Stimulated activated CD8-positive, alpha-beta memory T cell treated with anti-CD3 and anti-CD28 coated beads, Interleukin-4, amount 100 ng/mL, for 24 hours (primary cell): Measurements from ENCODE around the gene PPP2R3A.
A peak's percentile ranks its signal among the peaks of the same experiment; 100 is the strongest.
"Not testable (repeated sequence)": the region's sequence is repeated elsewhere in the genome, so short reads cannot be mapped to it uniquely, and the experiment has no call there.

Experiments used
- DNase-seq: peaks from one replicate; pipeline ENCODE4 v3.0.0-alpha.2; 2020; ENCODE audit warnings: low read depth

Gene PPP2R3A, protein sequence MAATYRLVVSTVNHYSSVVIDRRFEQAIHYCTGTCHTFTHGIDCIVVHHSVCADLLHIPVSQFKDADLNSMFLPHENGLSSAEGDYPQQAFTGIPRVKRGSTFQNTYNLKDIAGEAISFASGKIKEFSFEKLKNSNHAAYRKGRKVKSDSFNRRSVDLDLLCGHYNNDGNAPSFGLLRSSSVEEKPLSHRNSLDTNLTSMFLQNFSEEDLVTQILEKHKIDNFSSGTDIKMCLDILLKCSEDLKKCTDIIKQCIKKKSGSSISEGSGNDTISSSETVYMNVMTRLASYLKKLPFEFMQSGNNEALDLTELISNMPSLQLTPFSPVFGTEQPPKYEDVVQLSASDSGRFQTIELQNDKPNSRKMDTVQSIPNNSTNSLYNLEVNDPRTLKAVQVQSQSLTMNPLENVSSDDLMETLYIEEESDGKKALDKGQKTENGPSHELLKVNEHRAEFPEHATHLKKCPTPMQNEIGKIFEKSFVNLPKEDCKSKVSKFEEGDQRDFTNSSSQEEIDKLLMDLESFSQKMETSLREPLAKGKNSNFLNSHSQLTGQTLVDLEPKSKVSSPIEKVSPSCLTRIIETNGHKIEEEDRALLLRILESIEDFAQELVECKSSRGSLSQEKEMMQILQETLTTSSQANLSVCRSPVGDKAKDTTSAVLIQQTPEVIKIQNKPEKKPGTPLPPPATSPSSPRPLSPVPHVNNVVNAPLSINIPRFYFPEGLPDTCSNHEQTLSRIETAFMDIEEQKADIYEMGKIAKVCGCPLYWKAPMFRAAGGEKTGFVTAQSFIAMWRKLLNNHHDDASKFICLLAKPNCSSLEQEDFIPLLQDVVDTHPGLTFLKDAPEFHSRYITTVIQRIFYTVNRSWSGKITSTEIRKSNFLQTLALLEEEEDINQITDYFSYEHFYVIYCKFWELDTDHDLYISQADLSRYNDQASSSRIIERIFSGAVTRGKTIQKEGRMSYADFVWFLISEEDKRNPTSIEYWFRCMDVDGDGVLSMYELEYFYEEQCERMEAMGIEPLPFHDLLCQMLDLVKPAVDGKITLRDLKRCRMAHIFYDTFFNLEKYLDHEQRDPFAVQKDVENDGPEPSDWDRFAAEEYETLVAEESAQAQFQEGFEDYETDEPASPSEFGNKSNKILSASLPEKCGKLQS (N-terminal part only)

DNA sequence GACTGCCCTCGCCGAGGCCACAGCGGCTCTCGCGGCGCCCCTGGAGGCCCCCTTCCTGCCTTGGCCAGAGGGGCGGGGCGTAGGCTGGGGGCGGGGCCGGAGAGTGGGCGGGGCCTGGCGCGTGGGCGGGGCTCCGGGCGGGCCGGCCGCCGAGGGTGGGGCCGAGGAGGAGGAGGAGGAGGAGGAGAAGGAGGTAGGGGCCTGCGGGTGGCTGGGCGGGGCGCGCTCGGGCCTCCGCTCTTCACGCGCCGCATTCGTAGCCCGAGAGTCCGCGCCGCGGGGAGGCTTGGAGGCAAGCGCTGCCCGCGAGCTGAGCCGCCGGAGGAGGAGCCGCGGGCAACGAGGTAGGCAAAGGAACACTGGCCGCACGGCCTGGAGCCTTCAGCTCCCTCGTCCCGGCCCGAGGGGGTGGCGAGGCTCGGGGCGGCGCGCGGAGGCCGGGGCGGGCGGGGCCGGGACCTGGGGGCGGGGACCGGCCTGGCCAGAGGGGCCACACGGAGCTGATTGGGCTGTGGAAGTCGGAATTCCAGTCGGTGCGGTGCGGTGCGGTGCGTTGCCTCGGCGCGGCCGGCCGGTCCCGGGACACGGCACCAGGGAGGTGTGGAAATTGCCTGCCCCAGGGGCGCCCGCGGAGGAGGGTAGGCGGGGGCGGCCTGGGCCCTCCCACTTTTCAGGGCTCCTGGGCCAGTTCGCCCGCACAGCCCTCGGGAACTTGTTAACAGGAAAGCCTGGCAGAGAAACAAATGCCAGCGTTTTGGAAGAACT is at the start of gene PPP2R3A:
Gene PPP2R3A (plus strand): TSS at position 223 of the 765 bp plus-strand sequence. CDS start 35,771 bp downstream, outside the sequence.
- DNase-seq: peak; percentile 56

DNA sequence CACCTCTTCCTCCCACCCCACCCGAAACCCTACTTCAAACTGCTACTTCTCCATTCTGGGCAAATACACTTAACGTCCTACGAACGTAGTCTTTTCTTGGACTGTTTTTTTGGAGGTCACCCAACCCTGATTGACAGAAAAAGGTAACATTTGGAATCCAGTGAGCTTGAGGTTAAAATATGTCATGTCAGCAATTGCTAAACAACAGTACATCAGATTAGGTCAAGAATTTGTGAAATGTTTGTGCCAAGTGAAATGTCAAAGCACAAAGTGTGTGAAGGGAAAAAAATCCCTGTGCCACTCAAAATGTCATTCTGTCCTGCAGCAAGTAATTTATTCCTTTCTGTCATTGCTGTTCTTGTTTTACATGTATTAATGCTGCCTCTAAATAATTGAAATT is 49.2 kb upstream of the PPP2R3A start:
- no peak for DNase-seq

DNA sequence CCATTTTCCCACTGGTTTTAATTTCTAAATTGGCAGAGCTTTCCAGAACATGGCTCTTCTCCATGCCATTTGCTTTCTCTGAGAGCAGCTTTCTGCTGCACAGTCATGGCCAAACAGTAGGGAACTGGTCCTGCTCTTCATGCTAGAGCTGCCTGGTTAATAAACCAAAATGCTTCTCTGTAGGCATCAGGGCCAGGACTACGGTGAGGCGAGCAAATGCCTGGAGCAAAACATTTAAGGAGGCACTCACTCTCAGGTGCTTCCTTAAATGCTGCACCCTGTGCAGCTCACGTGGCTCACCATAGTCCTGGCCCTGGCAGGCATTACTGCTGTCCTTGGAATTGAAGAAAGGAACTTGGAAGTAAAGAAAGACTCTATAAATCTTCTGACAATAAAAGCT is 48.5 kb upstream of the PPP2R3A start:
- no peak for DNase-seq

DNA sequence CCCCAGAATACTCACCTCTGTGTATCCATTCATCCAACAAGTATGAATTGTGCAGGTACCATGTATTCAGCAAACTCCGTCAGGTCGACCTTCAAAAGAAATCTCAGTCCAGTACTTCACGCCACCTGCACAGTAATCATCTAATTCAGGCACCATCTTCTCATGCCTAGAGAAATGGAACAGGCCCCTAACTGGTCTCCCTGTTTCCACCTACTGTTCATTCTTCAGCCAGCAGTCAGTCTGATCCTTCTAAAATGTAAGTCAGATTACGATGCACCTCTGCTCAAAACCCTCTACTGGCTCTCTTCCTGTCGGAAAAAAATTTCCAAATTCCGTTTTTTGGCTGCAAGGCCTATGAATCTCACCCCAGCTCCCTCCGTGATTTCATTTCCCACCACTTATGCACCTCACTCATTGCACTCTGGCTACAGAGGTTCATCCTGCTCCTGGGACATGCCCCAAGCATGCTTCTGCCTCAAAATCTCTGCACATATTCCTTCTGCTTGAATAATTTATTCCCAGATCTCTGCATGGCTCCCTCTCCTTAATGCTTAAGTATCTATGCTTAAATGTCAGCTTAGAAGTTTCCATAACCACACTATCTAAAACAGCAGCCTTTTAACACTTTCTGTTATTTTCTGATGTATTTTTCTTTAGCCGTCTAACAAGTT is 47.5 kb upstream of the PPP2R3A start:
- DNase-seq: no peak

DNA sequence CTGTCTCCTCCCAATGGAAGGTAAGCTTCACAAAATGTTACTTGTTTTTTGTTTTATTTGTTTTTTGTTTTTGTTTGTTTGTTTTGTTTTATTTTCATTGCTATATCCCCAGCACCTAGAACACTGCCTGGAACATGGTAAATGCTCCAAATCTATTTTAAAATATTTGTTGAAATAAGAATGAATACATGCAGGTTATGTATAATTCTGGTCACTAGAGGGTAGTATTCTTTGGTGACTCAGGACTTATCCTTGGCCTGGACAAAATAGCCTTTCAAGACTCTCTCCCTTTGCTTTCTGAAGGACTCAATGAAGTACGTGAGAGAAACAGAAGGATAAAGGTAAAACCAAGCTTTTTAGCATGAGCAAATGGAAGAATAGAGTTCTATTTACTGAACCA is 46.9 kb upstream of the PPP2R3A start:
- DNase-seq: no peak

DNA sequence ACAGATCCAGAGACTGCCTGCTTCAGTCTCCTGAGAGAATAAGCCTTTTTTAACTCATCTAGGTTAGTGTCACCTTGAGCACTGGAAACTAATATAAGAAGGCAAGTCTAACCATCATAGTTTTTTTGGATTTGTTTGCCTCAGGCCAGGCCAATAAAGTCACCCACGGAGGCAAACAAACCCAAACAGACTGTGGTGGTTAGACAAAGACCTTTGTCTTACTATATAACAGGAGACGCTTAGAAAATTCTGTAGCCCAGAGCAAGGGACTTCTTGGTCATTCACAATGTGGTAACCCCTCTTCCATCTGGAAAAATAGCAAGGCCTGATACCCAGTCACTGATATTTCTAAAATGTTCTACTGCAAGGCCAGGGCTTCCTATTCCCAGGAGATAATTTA is 45.3 kb upstream of the PPP2R3A start:
- no peak for DNase-seq

DNA sequence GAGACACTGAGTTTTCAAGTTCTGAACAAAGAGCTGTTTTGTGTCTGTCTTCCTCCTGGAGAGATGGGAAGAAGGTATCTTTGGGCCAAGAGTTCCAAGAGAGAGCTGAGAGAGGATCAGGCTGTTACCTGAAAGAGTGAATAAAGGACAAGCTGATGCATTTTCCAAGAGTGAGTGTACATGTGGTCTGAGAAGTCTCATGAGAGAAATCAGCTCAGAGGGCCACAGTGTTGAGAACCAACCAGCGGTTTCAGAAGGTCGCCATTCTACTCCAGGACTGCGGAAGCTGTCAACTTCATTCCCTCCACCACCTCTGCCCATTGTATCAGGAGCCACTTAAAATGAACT is 42.7 kb upstream of the PPP2R3A start:
- no peak for DNase-seq

DNA sequence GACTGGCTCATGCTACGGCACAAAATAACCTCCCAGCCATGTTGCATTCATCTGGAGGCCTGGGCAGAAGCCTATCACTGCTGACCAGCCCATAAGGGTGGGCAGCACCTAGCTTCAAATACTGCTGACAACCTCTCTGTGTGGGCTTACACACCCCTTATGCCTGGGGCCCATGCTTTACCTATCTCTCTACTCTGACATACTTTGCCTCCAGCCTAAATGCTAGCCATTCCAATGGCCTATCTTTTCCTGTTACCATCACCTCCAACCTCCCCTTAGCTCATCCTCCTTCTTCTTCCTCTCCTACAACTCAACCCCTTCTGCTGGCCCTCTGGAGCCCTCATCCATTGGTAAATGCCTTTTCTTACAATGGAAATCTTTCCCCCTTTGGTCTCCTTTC is 41.0 kb upstream of the PPP2R3A start:
- DNase-seq: no peak

DNA sequence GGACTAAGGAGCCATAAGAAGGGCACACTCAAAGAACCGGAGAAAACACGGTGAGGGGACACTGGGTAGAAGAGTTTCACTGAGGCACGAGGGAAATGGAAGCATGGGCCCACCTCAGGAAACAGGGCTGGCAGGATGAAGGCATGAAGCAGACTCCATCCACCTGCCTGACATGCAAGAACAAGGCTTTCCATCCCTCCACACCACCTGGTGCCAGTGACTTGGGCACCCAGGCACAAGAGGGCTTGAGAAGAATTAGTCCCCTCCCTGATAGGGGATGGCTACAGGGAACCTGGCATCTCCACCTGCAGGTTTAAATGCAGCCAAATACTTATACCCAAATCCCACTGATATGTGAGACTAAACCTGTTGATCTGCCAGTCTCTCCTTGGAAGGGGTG is 38.9 kb upstream of the PPP2R3A start:
- no peak for DNase-seq

DNA sequence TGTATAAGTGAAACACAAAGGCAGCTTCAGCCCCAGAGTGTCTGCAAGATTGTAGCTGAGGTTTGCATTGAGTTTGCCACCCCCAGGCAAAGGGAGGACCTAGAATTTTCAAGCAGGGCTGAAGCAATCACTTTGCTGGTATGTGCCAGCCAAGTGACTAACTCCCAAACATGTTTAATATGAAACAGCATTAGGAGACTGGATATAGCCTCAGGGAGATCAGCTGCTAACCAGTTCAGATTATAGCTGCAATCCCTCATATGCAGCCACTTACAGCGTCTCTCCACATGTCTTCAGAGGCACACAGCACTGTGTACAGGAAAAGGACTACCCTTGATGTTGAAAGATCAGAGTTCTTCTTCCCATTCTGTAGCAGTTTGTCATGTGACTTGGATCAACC is 38.4 kb upstream of the PPP2R3A start:
- no peak for DNase-seq

DNA sequence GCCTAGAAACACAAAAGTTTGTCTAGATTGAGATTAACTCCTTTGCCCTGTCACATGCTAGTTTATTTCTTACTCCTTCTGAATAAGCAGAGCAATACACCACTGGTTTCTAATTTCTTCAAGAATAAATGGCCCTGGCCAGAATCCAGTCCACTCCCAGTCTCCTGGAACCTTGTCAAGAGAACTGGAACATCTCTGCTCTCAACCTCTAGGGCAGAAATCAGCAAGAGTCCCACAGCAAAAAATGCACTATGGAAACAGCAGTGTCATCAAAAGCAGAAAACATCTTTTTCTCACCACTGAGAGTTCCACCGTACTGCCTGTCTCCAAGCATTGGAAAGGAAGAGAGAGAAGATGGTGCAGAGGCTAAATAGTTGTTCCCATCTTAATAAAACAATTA is 35.9 kb upstream of the PPP2R3A start:
- no peak for DNase-seq

DNA sequence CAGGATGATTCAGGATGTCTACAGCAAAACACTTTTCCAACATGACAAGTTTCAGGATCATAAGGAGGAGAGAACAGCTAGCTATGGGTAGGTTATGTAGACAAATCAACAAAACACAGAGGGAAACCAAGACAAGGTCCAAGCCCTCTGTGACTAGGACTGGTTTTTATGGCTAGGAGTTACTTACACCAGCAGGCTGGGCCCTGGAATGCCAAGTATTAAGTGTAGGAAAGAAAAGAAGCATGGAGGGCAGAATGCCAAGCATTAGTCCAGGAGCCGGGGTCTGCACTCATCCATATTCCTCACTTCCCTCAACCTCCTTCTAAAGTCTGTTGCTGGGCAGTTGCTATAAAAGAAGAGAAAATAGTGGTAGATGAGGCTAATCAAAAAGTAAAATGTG is 35.3 kb upstream of the PPP2R3A start:
- DNase-seq: no peak

DNA sequence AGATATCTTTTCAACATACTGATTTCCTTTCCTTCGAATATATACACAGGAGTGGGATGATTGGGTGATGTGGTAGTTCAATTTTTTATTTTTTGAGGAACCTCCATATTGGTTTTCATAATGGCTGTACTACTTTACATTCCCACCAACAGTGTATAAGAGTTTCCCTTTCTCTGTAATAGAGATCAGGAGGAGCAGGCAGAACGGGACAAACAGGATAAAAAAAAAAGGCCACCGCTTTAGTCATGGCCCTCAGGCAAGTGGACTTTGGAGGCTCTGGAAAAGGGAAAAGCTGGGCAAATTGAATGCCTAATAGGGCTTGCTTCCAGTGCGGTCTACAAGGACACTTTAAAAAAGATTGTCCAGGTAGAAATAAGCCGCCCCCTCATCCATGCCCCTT is 30.4 kb upstream of the PPP2R3A start:
- DNase-seq: not testable (repeated sequence)

DNA sequence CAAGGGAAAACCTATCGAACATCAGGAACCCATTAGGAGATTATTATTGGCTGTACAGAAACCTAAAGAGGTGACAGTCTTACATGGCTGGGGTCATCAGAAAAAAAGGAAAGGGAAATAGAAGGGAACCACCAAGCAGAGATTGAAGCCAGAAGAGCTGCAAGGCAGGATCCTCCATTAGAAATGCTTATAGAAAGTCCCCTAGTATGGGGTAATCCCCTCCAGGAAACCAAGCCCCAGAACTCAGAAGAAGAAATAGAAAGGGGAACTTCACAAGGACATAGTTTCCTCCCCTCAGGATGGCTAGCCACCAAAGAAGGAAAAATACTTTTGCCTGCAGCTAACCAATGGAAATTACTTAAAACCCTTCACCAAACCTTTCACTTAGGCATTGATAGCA is 27.8 kb upstream of the PPP2R3A start:
- not testable (repeated sequence) for DNase-seq

DNA sequence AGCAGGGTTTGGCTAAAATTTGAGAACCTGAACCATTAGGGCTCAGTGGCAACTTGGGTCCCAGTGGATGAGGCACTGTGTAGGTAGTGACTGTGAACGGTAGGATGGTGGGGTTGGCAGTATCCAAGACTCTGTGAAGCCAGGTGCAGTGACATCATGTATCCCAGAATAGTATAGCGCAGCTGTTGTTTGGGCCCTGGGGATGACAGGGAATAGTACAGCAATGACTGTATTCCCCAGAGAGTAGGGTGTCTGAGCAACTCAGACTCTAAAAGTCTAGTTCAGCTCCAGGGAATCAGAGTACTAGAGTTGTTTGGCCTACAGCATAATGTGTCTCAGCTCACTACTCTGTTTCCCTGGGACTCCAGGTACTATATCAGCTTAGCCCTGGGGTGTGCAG is 20.7 kb upstream of the PPP2R3A start:
- DNase-seq: no peak

DNA sequence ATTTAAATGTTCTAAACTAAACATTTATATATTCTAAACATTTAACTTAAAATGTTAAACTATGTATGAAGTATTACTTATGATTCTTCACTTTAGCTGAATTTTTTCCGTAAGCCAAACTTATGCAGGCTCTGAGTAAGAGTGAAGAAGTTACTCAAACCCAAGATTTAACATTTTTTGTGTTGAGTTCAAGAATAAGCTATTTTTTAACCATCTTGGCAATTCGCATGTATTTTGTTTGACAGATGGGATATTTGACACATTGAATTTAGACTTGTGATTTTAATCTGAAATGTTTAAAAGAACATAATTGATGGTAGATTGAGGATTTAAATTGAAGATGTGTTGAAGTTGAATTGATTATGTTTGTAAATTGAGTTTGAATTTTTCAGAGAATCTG is 14.6 kb upstream of the PPP2R3A start:
- no peak for DNase-seq

DNA sequence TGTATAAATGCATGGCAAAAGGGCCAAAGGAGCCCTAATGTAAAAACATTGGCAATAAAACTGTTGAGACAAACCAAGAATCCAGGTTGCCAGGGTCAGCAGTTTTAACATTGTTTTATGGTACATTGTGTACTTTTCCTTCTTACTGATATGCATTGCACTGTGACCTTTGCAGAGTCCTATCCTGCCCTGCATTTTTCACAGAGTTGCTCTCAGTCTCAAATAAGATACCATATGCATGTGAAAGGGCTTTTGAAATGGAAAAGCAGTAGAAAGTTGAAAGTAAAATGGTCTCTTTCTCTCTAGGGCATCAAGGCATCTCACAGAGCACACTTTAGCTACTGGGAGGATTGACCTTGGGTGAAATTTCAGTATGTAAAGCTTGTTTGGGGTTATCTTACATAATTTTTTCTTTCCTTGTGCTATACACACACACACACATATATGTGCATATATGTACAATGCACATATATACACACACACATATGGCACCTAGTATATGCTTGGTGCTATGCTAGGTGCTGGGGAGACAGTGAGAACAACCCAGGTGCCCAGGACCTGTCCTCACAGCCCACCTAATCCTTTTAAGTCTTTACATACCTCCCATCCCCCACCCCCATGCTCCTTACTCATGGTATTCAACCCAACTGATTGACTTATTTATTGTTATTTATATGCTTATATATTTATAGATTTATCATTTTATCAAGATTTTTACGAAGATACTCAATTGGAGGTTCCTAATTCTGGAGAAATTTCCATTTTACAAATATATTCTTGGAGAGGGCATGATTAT is 1.2 kb upstream of the PPP2R3A start:
- no peak for DNase-seq

DNA sequence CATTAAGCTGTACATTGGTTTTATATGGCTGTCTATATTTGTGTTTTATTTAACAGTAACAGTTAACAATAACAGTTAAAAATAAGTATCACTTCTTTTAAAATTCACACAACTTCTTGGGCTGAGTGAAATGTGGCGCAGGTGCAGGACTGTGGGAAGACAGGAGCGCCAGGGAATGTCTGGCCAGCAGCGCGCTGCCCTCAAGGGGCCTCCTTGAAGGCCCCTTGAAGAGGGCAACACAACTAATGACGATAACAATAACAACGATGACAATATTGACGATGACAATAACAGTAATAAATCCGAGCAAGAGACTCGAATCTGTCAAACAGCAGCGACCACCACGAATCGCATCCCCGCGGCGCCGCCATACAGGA is 411 bp upstream of the PPP2R3A start:
- DNase-seq: no peak

DNA sequence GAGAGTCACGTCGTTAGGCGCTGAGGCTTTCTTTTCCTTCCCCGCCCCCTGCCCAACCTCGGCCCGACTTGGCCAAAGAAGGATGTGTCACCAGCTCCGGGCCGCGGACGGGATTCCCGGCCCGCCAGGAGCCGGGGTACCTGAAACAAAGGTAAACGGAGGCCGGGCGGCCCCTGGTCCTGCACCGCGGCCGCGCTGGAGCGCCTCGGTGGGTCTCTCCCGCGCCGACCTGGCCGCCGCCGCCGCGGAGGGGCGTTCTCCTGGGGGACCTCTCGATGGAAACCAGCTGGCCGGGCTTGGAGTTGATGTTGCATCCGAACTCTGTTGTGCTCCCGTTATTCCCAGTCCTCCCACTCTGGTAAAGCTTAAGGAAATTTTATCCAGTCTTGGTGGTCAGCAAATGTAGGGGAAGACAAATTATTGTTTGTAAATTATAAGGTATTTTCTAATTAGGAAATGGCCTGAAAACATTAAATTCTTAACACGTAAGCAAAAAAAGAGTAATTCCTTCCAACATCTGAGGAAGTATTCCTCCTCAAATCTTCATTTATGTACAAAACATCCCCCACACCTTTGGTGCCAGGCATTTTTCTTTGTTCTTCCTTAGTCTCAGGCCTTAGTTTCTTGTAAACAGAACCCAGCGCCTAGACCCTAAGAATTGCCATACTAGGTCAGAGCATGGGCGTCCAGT is 888 bp downstream of the PPP2R3A start:
- no peak for DNase-seq

DNA sequence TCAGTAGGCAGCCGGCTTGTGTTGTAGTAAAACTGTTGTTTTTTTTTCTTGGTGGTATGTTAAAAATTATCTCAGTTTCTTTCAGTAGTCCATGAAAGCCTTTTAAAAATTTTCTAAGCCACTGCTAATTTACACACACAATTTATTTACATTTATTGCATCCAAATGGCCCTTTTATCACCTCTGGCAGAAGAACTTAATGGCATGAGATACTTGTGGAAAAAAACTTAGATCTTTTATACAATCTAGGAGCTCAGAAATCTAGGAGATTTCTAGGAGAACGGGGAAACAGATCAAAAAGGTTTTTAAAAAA is 1.4 kb downstream of the PPP2R3A start:
- no peak for DNase-seq
